ENCODE data around the gene TAF1B.
"Not testable (repeated sequence)": the region's sequence is repeated elsewhere in the genome, so short reads cannot be mapped to it uniquely, and the experiment has no call there.

Gene TAF1B

DNA sequence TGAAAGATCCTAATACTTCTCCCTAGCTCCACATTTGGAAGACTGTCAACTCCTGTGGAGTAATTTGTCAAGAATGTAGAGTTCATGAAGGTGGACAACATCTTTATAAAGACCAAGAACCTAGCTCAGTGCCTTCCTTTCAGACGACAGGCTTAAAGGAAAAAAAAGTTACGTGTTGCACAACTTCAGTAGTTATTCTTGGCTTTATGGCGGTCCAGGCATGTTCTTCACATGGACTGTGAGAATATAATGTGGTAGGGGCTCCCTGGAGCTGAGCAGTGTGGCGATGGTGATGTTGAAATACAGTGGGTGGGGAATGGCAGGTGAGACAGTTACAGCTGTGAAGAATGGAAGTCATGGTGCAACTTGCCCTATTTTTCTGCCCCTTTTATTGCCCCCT lies 3.9 kb downstream of the TAF1B start:
- DNase-seq (ENCODE audit: low read depth, low spot score): no peak
- no peak overlapping the region for H3K9ac ChIP-seq (ENCODE audit: insufficient read length, low read depth)
- no peaks in the 10 kb centered on the region for H3K27me3 ChIP-seq (ENCODE audit: insufficient read depth, insufficient read length)
- H3K9me3 ChIP-seq (ENCODE audit: insufficient read depth, low read length): no peaks in the 10 kb centered on the region
- no peak overlapping the region for H3K4me3 ChIP-seq (ENCODE audit: insufficient read length, low read depth)
- peaks cover 3% of the 10 kb centered on the region for H3K4me1 ChIP-seq (ENCODE audit: insufficient read depth, insufficient read length)
- H3K36me3 ChIP-seq (ENCODE audit: insufficient read depth, insufficient read length, low read length): peaks cover 48% of the 10 kb centered on the region
- TF ChIP-seq ZNF274 (IDR thresholded peaks at IDR 0.05; ENCODE audit: low read depth, low read length): no peak
- no peak for TF ChIP-seq YY1 (IDR thresholded peaks at IDR 0.05; ENCODE audit: insufficient read depth, insufficient read length)
- no peak for TF ChIP-seq SUZ12 (IDR thresholded peaks at IDR 0.05; ENCODE audit: extremely low read depth, insufficient read depth, insufficient read length)

DNA sequence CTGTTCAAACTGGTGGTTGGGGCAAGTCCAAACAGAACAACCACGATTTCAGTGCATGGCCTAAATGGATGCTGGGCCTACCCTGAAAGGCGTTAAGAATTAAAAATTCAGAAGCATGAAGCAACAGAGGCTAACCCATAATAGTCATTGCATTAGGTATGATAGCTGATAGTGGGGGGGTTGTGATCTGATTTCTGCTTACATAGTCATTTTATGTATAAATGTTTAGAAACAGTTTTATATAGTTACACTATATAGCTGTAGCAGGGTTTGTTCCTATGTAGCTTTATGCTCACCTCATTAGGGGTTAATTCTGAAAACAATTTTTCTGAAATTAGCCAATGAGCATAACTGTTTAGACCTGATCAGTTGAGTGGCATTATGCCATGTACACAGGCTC lies 9.6 kb downstream of the TAF1B start:
- DNase-seq (ENCODE audit: low read depth, low spot score): no peak
- Histone ChIP-seq H3K27me3 (ENCODE audit: insufficient read depth, insufficient read length) (no peaks in the 10 kb centered on the region), H3K4me3 (ENCODE audit: insufficient read length, low read depth) (no peak overlapping the region), H3K9ac (ENCODE audit: insufficient read length, low read depth) (no peak overlapping the region), H3K36me3 (ENCODE audit: insufficient read depth, insufficient read length, low read length) (peaks cover 79% of the 10 kb centered on the region), H3K4me1 (ENCODE audit: insufficient read depth, insufficient read length) (no peaks in the 10 kb centered on the region), H3K9me3 (ENCODE audit: insufficient read depth, low read length) (peaks cover 26% of the 10 kb centered on the region)
- TF ChIP-seq YY1 (IDR thresholded peaks at IDR 0.05; ENCODE audit: insufficient read depth, insufficient read length) (no peak), SUZ12 (IDR thresholded peaks at IDR 0.05; ENCODE audit: extremely low read depth, insufficient read depth, insufficient read length) (no peak), ZNF274 (IDR thresholded peaks at IDR 0.05; ENCODE audit: low read depth, low read length) (no peak)

- Histone ChIP-seq H3K4me3 (ENCODE audit: insufficient read length, low read depth) (no peak overlapping the region), H3K4me1 (ENCODE audit: insufficient read depth, insufficient read length) (no peaks in the 10 kb centered on the region), H3K36me3 (ENCODE audit: insufficient read depth, insufficient read length, low read length) (peaks cover 72% of the 10 kb centered on the region), H3K9me3 (ENCODE audit: insufficient read depth, low read length) (peaks cover 66% of the 10 kb centered on the region), H3K27me3 (ENCODE audit: insufficient read depth, insufficient read length) (no peaks in the 10 kb centered on the region), H3K9ac (ENCODE audit: insufficient read length, low read depth) (no peak overlapping the region)
- DNase-seq (ENCODE audit: low read depth, low spot score): no peak
- TF ChIP-seq SUZ12 (IDR thresholded peaks at IDR 0.05; ENCODE audit: extremely low read depth, insufficient read depth, insufficient read length) (no peak), ZNF274 (IDR thresholded peaks at IDR 0.05; ENCODE audit: low read depth, low read length) (no peak)
Measured at GRCh38 chr2:9857814-9858729, 14.8 kb downstream of the TAF1B start.

- Histone ChIP-seq H3K36me3 (ENCODE audit: insufficient read depth, insufficient read length, low read length) (peaks cover 65% of the 10 kb centered on the region), H3K27me3 (ENCODE audit: insufficient read depth, insufficient read length) (no peaks in the 10 kb centered on the region), H3K9me3 (ENCODE audit: insufficient read depth, low read length) (peaks cover 66% of the 10 kb centered on the region), H3K4me3 (ENCODE audit: insufficient read length, low read depth) (no peak overlapping the region), H3K9ac (ENCODE audit: insufficient read length, low read depth) (no peak overlapping the region), H3K4me1 (ENCODE audit: insufficient read depth, insufficient read length) (no peaks in the 10 kb centered on the region)
- DNase-seq (ENCODE audit: low read depth, low spot score): no peak
- no peak for TF ChIP-seq ZNF274 (IDR thresholded peaks at IDR 0.05; ENCODE audit: low read depth, low read length)
- TF ChIP-seq YY1 (IDR thresholded peaks at IDR 0.05; ENCODE audit: insufficient read depth, insufficient read length): no peak
- TF ChIP-seq SUZ12 (IDR thresholded peaks at IDR 0.05; ENCODE audit: extremely low read depth, insufficient read depth, insufficient read length): no peak
Measured at GRCh38 chr2:9858730-9859068, 15.4 kb downstream of the TAF1B start.

DNA sequence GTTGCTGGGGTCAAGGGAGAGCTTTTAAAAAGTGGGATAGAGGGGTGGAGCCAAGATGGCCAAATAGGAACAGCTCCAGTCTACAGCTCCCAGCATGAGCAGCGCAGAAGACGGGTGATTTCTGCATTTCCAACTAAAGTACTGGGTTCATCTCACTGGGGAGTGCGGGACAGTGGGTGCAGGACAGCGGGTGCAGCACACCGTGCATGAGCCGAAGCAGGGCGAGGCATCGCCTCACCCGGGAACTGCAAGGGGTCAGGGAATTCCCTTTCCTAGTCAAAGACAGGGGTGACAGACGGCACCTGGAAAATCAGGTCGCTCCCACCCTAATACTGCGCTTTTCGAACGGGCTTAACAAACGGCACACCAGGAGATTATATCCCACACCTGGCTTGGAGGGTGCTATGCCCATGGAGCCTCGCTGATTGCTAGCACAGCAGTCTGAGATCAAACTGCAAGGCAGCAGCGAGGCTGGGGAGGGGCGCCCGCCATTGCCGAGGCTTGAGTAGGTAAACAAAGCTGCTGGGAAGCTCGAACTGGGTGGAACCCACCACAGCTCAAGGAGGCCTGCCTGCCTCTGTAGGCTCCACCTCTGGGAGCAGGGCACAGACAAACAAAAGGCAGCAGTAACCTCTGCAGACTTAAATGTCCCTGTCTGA lies 17.8 kb downstream of the TAF1B start:
- H3K4me3 ChIP-seq (ENCODE audit: insufficient read length, low read depth): not testable (repeated sequence)

DNA sequence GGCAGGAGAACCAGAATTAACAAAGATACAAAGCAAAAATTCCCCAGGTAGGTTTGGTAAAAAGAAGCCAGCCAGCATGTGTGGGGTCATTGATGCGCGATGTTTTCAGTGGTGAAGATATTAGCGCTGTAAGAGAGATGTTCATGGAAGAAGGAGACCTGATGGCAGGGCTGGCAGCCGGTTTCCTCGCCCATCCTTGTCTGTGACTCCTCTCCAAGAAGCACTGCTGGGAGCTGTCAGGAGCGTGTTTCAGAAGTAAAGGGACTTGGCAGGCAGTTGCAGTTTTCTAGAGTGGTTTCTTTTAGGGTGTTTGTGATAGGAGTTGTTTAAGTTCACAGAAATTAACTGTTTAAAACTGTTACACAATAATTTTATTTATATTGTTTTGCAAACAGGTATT lies 24.6 kb downstream of the TAF1B start:
- H3K9ac ChIP-seq (ENCODE audit: insufficient read length, low read depth): no peak overlapping the region
- no peaks in the 10 kb centered on the region for H3K4me1 ChIP-seq (ENCODE audit: insufficient read depth, insufficient read length)
- TF ChIP-seq YY1 (IDR thresholded peaks at IDR 0.05; ENCODE audit: insufficient read depth, insufficient read length): no peak
- peaks cover 28% of the 10 kb centered on the region for H3K36me3 ChIP-seq (ENCODE audit: insufficient read depth, insufficient read length, low read length)
- no peaks in the 10 kb centered on the region for H3K9me3 ChIP-seq (ENCODE audit: insufficient read depth, low read length)
- DNase-seq (ENCODE audit: low read depth, low spot score): no peak
- no peaks in the 10 kb centered on the region for H3K27me3 ChIP-seq (ENCODE audit: insufficient read depth, insufficient read length)
- H3K4me3 ChIP-seq (ENCODE audit: insufficient read length, low read depth): no peak overlapping the region

More for the DNA sequence above, 17.8 kb downstream of the TAF1B start:
- not testable (repeated sequence) for H3K27me3 ChIP-seq (ENCODE audit: insufficient read depth, insufficient read length); H3K9ac ChIP-seq (ENCODE audit: insufficient read length, low read depth); DNase-seq (ENCODE audit: low read depth, low spot score); H3K4me1 ChIP-seq (ENCODE audit: insufficient read depth, insufficient read length)
- Histone ChIP-seq H3K36me3 (ENCODE audit: insufficient read depth, insufficient read length, low read length) (peaks cover 42% of the 10 kb centered on the region), H3K9me3 (ENCODE audit: insufficient read depth, low read length) (peaks cover 58% of the 10 kb centered on the region)

DNA sequence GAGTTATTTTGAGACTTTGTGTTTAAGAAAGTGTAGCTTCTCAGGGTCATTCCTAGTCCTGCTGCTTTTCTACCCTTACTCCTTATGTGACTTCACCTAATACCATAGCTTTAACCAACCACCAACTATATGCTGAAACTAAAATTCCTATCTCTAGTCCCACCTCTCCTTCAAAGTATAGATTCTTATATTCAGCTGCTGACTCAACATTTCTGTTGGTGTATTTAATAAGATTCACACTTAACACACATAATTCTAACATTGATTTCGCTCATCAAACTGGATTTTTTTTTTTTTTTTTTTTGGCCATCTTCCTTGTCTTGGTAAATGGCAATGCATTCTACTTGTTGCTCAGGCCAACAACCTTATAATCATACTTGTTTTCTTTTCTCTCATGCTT lies 30.1 kb downstream of the TAF1B start:
- Histone ChIP-seq H3K4me1 (ENCODE audit: insufficient read depth, insufficient read length) (no peaks in the 10 kb centered on the region), H3K9me3 (ENCODE audit: insufficient read depth, low read length) (no peaks in the 10 kb centered on the region), H3K9ac (ENCODE audit: insufficient read length, low read depth) (no peak overlapping the region), H3K36me3 (ENCODE audit: insufficient read depth, insufficient read length, low read length) (peaks cover 61% of the 10 kb centered on the region), H3K4me3 (ENCODE audit: insufficient read length, low read depth) (no peak overlapping the region), H3K27me3 (ENCODE audit: insufficient read depth, insufficient read length) (no peaks in the 10 kb centered on the region)
- TF ChIP-seq SUZ12 (IDR thresholded peaks at IDR 0.05; ENCODE audit: extremely low read depth, insufficient read depth, insufficient read length) (no peak), YY1 (IDR thresholded peaks at IDR 0.05; ENCODE audit: insufficient read depth, insufficient read length) (no peak), ZNF274 (IDR thresholded peaks at IDR 0.05; ENCODE audit: low read depth, low read length) (no peak)
- DNase-seq (ENCODE audit: low read depth, low spot score): no peak
